ES-I3 (cell line): ENCODE data around the gene CA4.
"Not testable (repeated sequence)": the region's sequence is repeated elsewhere in the genome, so short reads cannot be mapped to it uniquely, and the experiment has no call there.

Experiments
- H3K36me3 ChIP-seq: 2 replicates; pipeline ENCODE4 v1.6.1; 2013; ENCODE audit warnings: mild to moderate bottlenecking, low read length, control low read depth, moderate library complexity; ENCODE audit not compliant: insufficient read depth
- H3K4me1 ChIP-seq: 2 replicates; pipeline ENCODE4 v1.6.1; 2013; ENCODE audit warnings: mild to moderate bottlenecking, control low read depth, low read length; ENCODE audit not compliant: insufficient read depth
- H3K9ac ChIP-seq: 2 replicates; pipeline ENCODE4 v1.6.1; 2013; ENCODE audit warnings: low read depth, mild to moderate bottlenecking, low read length, moderate library complexity
- H3K9me3 ChIP-seq: 2 replicates; pipeline ENCODE4 v1.6.1; 2013; ENCODE audit warnings: mild to moderate bottlenecking, low read length, moderate library complexity; ENCODE audit not compliant: control insufficient read depth, insufficient read depth

The CA4 gene

DNA sequence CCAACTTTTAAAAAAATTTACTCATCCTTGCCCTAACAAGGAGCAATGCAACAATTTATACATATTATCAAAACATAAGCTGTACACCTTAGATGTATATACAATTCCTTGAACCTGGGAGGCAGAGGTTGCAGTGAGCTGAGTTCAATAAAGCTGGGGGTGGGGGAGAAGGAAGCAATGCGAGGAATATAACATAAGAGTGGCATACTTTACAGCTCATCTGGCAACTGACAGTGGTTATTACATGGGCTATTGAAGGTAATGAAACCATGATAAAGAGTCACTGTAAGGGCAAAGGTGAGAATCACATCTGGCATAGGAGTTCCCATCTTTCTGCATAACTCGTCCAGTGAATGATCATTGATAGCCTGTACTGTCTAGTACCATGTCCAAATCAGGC, 43.7 kb downstream of the CA4 start:
- Histone ChIP-seq H3K9me3 (no peaks in the 10 kb centered on the region), H3K36me3 (peaks cover 35% of the 10 kb centered on the region), H3K4me1 (no peaks in the 10 kb centered on the region), H3K9ac (no peak overlapping the region)

DNA sequence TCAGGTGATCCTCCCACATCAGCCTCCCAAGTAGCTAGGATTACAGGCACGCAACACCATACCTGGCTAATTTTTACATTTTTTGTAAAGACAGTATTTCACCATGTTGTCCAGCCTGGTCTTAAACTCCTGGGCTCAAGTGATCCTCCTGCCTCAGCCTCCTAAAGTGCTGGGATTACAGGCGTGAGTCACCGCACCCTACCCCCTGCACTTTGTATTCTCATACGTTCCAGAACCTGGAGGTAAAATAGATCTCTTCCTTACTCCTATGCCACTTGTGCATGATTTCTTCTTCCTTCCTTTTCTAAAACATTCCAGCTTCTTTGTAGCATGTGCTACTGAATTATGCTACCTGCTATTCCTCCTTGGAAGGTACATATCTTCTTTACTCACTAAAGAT, 44.4 kb downstream of the CA4 start:
- H3K9me3 ChIP-seq, H3K4me1 ChIP-seq, H3K9ac ChIP-seq: not testable (repeated sequence)
- peaks cover 34% of the 10 kb centered on the region for H3K36me3 ChIP-seq

DNA sequence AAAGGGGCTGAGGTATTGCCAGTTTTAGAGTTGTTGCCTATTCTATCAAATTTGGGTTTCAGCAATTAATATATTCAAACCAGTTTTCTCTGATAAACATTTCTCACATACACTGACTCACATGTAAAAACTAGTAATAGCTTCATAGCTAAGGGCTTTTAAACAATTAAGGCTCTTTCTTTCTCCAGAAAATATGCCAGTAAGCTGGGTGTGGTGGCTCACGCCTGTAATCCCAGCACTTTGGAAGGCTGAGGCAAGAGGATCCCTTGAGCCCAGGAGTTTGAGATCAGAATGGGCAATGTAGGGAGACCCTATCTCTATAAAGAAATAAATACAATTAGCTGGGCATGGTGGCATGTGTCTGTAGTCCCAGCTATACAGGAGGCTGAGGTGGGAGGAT, 48.9 kb downstream of the CA4 start:
- not testable (repeated sequence) for H3K9me3 ChIP-seq, H3K4me1 ChIP-seq, H3K9ac ChIP-seq
- H3K36me3 ChIP-seq = peaks cover 11% of the 10 kb centered on the region

DNA sequence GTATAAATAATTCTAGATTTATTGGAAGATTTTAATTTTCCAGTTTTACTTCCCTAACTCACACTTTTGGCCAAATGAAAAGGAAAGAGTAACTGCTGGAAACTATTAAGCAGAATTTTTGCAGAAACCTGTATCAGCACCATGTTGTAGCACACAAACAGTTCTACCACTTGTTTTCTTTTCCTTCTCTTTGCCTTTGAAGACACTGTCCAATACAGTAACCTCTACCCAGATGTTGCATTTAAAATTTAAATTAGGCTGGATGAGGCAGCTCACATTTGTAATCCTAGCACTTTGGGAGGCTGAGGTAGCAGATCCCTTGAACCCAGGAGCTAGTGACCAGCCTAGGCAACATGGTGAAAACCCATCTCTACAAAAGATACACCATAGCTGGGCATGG, 56.0 kb downstream of the CA4 start:
- H3K36me3 ChIP-seq = not testable (repeated sequence)

DNA sequence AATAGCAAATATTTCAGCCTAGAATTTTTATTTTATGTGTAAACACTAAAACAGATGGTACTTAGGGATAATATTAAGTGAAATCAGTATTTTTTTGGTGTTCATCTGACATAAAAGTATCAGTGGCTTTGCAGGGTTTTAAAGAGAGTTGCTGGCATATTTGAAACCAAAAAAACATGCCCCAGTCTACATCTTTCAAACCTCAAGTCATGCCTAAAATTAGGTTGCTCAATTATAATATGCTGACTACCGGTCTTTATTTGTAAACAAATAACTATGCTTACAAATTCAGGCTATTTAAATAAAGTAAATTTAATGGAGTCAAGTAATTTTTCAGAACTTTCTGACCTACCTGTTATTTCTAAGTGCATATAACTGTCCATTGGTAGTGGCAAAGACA, 58.5 kb downstream of the CA4 start:
- H3K9me3 ChIP-seq = not testable (repeated sequence)

More for the DNA sequence above, 56.0 kb downstream of the CA4 start:
- H3K4me1 ChIP-seq, H3K9me3 ChIP-seq, H3K9ac ChIP-seq: not testable (repeated sequence)

More for the DNA sequence above, 58.5 kb downstream of the CA4 start:
- H3K36me3 ChIP-seq, H3K4me1 ChIP-seq, H3K9ac ChIP-seq: not testable (repeated sequence)
